Endothelial cell of umbilical vein (primary cell): ENCODE measurements around the gene SYDE2. TPM values are rescaled to one million over a fixed set of nuclear protein-coding genes. Genes with fewer than 3 reads are reported as not detected.
"Not testable (repeated sequence)": the region's sequence is repeated elsewhere in the genome, so short reads cannot be mapped to it uniquely, and the experiment has no call there.

Experiments
- BruUV-seq: library from RNA; stranded (reverse); fragments of 400-500 nt; replicated peaks from 2 replicates; lab custom pipeline; 2021; lab: Mats Ljungman, UMichigan
- CTCF ChIA-PET: fragments of 300-600, 350-600 bp; sonication (Branson Sonifier 250); formaldehyde crosslinking; loops from one replicate; lab custom pipeline; 2021; ENCODE audit warnings: antibody characterized with exemption, inconsistent platforms; lab: Charles Lee
- POLR2A ChIA-PET: fragments of 300-600, 350-600 bp; sonication (Branson Sonifier 250); formaldehyde crosslinking; loops from one replicate; lab custom pipeline; 2021; ENCODE audit warnings: antibody characterized with exemption, inconsistent platforms; lab: Charles Lee
- DNase-seq: peaks from one replicate; pipeline ENCODE4 v3.0.0-alpha.2; 2011; ENCODE audit warnings: low read depth, low spot score
- FAIRE-seq: peaks from 2 replicates; lab custom pipeline; 2011; peaks lifted over from hg19 to GRCh38; lab: Jason Lieb, UNC
- H2AFZ ChIP-seq: 2 replicates; pipeline ENCODE4 v1.6.0; 2012; ENCODE audit warnings: low read depth, low read length, control low read depth, inconsistent platforms
- H3K27ac ChIP-seq: 2 replicates; pipeline ENCODE4 v1.5.1; 2011; ENCODE audit warnings: low read depth, mild to moderate bottlenecking, control low read depth, low read length, moderate library complexity; ENCODE audit not compliant: insufficient read depth
- H3K27me3 ChIP-seq, 2 experiments: 2 replicates each; pipeline versions ENCODE4 v1.6.0 to v1.6.1; 2011; ENCODE audit warnings: low read length in 2 of 2, mixed read lengths in 1 of 2; ENCODE audit not compliant: control insufficient read depth in 2 of 2, insufficient read depth in 2 of 2
- H3K36me3 ChIP-seq, 2 experiments: 2 replicates in 1 of 2; 3 replicates in 1 of 2; pipeline ENCODE4 v1.5.1; 2011; ENCODE audit warnings: low read length in 2 of 2, mild to moderate bottlenecking in 1 of 2, moderate library complexity in 1 of 2; ENCODE audit not compliant: control insufficient read depth in 2 of 2, insufficient read depth in 2 of 2; ENCODE audit errors: extremely low read depth in 1 of 2
- H3K4me1 ChIP-seq: 3 replicates; pipeline ENCODE4 v1.5.1; 2011; ENCODE audit warnings: mild to moderate bottlenecking, low read length; ENCODE audit not compliant: control insufficient read depth, insufficient read depth; ENCODE audit errors: extremely low read depth
- H3K4me2 ChIP-seq: 2 replicates; pipeline ENCODE4 v1.6.1; 2011; ENCODE audit warnings: low read length, control low read depth, mixed read lengths; ENCODE audit not compliant: insufficient read depth
- H3K4me3 ChIP-seq, 3 experiments: fragments of 200-600 bp in 1 of 3; sonication (generic), shearing (Covaris generic) in 1 of 3; replicated peaks in 1 of 3; 2 replicates each; pipeline ENCODE4 v1.5.1; 2011 to 2016; ENCODE audit warnings: control low read depth in 3 of 3, low read length in 3 of 3, mild to moderate bottlenecking in 2 of 3, inconsistent platforms in 1 of 3, low read depth in 1 of 3, moderate library complexity in 1 of 3; ENCODE audit not compliant: insufficient read depth in 1 of 3
- H3K79me2 ChIP-seq: 2 replicates; pipeline ENCODE4 v1.6.0; 2012; ENCODE audit warnings: low read length, inconsistent platforms; ENCODE audit not compliant: control insufficient read depth, insufficient read depth
- H3K9ac ChIP-seq: replicated peaks from 2 replicates; pipeline ENCODE3; 2011; ENCODE audit warnings: low read length, control low read depth; ENCODE audit not compliant: insufficient read depth; ENCODE audit errors: extremely low read depth
- H3K9me1 ChIP-seq: replicated peaks from 3 replicates; pipeline ENCODE4 v1.6.0; 2011; ENCODE audit warnings: mild to moderate bottlenecking, low read length; ENCODE audit not compliant: control insufficient read depth, insufficient read depth; ENCODE audit errors: extremely low read depth
- H3K9me3 ChIP-seq: replicated peaks from 2 replicates; pipeline ENCODE4 v1.5.1; 2012; ENCODE audit warnings: low read length, inconsistent platforms; ENCODE audit not compliant: control insufficient read depth, insufficient read depth
- H4K20me1 ChIP-seq: replicated peaks from 2 replicates; pipeline ENCODE3; 2011; ENCODE audit warnings: mild to moderate bottlenecking, low read length; ENCODE audit not compliant: control insufficient read depth, insufficient read depth; ENCODE audit errors: extremely low read depth
- CTCF ChIP-seq, 2 donors: IDR thresholded peaks; 1 replicate in 1 of 2; 2 replicates in 1 of 2; pipeline ENCODE4 v1.5.1; 2011; ENCODE audit warnings: low read length in 2 of 2, mild to moderate bottlenecking in 2 of 2, moderate library complexity in 2 of 2, control low read depth in 1 of 2, inconsistent platforms in 1 of 2, low read depth in 1 of 2; ENCODE audit not compliant: insufficient read depth in 1 of 2; ENCODE audit errors: extremely low read depth in 1 of 2
- EZH2 ChIP-seq: IDR thresholded peaks from 2 replicates; pipeline ENCODE4 v1.6.1; 2012; ENCODE audit warnings: borderline replicate concordance, low read depth, mild to moderate bottlenecking, moderate library complexity, low read length, inconsistent platforms; ENCODE audit not compliant: severe bottlenecking
- FOS ChIP-seq: IDR thresholded peaks from 2 replicates; pipeline ENCODE4 v1.6.1; 2011; ENCODE audit warnings: mild to moderate bottlenecking, low read length, moderate library complexity, borderline replicate concordance; ENCODE audit not compliant: insufficient read depth
- GATA2 ChIP-seq: IDR thresholded peaks from 2 replicates; pipeline ENCODE4 v1.7.0; 2011; ENCODE audit warnings: low read depth, mild to moderate bottlenecking, moderate library complexity, mixed read lengths, low read length; ENCODE audit not compliant: insufficient read length, insufficient read depth
- JUN ChIP-seq: IDR thresholded peaks from 2 replicates; pipeline ENCODE4 v1.6.1; 2011; ENCODE audit warnings: borderline replicate concordance, low read depth; ENCODE audit not compliant: insufficient read length, insufficient read depth
- MYC ChIP-seq: IDR thresholded peaks from one replicate; pipeline ENCODE4 v1.6.1; 2011; ENCODE audit warnings: mild to moderate bottlenecking, low read depth, low read length
- POLR2A ChIP-seq: IDR thresholded peaks from 2 replicates; pipeline ENCODE4 v1.6.1; 2012; ENCODE audit warnings: low read depth, mild to moderate bottlenecking, control low read depth, low read length
- POLR2AphosphoS5 ChIP-seq: IDR thresholded peaks from 2 replicates; pipeline ENCODE4 v1.6.1; 2012; ENCODE audit warnings: low read depth, mild to moderate bottlenecking, control low read depth, low read length, moderate library complexity; ENCODE audit not compliant: insufficient read depth
- dilution Hi-C: fragments of 300-500 bp; cut with MboI; formaldehyde crosslinking; loops from one replicate; pipeline ENCODE4 v1.15.0; 2019; ENCODE audit warnings: low sequenced_read_pairs; ENCODE audit not compliant: extremely low pct_ligation_motif_present
- intact Hi-C: fragments of 100-400 bp; cut with micrococcal nuclease; formaldehyde crosslinking; loops from one replicate; pipeline ENCODE4 v1.10.0; 2022
- polyA plus RNA-seq, 4 experiments: library from polyadenylated mRNA; depleted of rRNA in 3 of 4; stranded (reverse) in 3 of 4; unstranded in 1 of 4; fragments of >200 nt; gene quantifications; 2 replicates each; pipeline versions ENCODE4 v1.2.1 to v1.2.3, GENCODE V29; 2011 to 2012; ENCODE audit warnings: missing spikeins in 1 of 4
- total RNA-seq: library from RNA; stranded (reverse); gene quantifications from 2 replicates; pipeline ENCODE4 v1.2.3, GENCODE V29; 2021
- TF ChIP-seq, protein P1 (sequence below): IDR thresholded peaks from 2 replicates; pipeline ENCODE4 v1.6.1; 2011; ENCODE audit not compliant: insufficient read depth, insufficient read length

SYDE2 gene
- total and polyA plus RNA-seq, 2 donors (not counting 3 experiments of a cell fraction or from before 2014, with no cell fraction given), result 0.52 to 3.1 TPM

DNA sequence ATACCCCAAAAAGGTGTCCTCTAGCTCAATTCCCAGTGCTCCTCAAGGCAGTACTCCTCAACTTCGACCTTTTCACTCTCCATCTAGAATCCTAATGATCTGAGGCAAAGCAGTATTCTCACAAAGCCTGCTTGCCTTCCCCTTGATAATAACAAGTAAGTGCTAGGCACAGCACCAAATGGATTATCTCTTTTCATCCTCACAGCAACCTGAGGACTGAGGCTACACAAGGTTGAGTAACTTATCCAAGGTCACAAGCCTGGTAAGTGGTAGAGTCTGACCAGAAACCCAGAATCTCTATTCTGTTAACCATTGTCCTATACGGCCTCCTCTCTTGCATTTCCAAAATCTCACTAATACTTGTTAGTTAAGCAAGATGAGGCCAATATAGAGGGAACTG is 5.1 kb downstream of the SYDE2 start:
- Histone ChIP-seq H3K4me2 (no peak overlapping the region), H3K36me3 (no peaks in the 10 kb centered on the region), H3K27me3 (no peaks in the 10 kb centered on the region), H3K9me3 (no peaks in the 10 kb centered on the region), H4K20me1 (no peaks in the 10 kb centered on the region), H3K9me1 (no peaks in the 10 kb centered on the region), H3K27ac (no peak overlapping the region), H3K79me2 (no peaks in the 10 kb centered on the region), H3K4me1 (peaks cover 12% of the 10 kb centered on the region), H2AFZ (no peak overlapping the region), H3K9ac (no peak overlapping the region), H3K4me3 (no peak overlapping the region)
- ChIA-PET CTCF (interaction anchor here (1.2 kb wide), 1 partner anchor 59 kb away, joined by 4 read pairs; no protein-coding TSS in a partner anchor), POLR2A (no interaction called here)
- intact Hi-C loops, result loop anchor here (5.0 kb wide), 1 partner anchor 512 kb away; the partner anchor contains the start of gene ZNHIT6
- DNase-seq (no peak), FAIRE-seq (no peak)
- no peak for TF ChIP-seq MYC
- no peak for TF ChIP-seq EZH2
- no peak for TF ChIP-seq CTCF (IDR thresholded peaks at IDR 0.05; ENCODE audit: extremely low read depth in 1 of 2, insufficient read depth in 1 of 2, low read depth in 1 of 2, low read length in 2 of 2)
- TF ChIP-seq POLR2A, result no peak
- TF ChIP-seq, protein P1, sequence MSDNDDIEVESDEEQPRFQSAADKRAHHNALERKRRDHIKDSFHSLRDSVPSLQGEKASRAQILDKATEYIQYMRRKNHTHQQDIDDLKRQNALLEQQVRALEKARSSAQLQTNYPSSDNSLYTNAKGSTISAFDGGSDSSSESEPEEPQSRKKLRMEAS, result no peak
- no peak for TF ChIP-seq GATA2
- TF ChIP-seq POLR2AphosphoS5, result no peak
- no peak for TF ChIP-seq FOS
- TF ChIP-seq JUN, result no peak
- BruUV-seq, result no TSS peak
- dilution Hi-C loops, result no loop called here

DNA sequence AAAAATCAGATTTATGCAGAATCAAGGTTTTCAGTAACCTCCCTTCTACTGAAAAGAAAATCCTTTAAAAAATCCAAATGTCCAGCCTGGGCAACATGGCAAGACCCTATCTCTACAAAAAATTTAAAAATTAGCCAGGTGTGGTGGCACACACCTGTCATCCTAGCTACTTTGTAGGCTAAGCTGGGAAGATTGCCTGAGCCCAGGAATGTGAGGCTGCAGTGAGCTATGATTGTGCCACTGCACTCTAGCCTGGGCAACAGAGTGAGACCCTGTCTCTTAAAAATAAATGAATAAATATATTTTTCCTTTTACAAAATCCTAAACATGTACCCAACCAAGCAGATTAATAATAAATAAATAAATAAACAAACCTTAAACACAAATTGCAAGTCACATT is 8.7 kb downstream of the SYDE2 start:
- CTCF ChIA-PET, result interaction anchor here (1.2 to 1.9 kb wide), 2 partner anchors 63 to 83 kb away, joined by 3 to 5 read pairs; no protein-coding TSS in a partner anchor
- H3K4me1 ChIP-seq, H3K36me3 ChIP-seq, H3K27me3 ChIP-seq, dilution Hi-C loops, FAIRE-seq, H3K9me1 ChIP-seq, H3K79me2 ChIP-seq, H3K4me2 ChIP-seq, DNase-seq, intact Hi-C loops, H4K20me1 ChIP-seq, H3K9me3 ChIP-seq, H3K9ac ChIP-seq, POLR2A ChIA-PET, H3K4me3 ChIP-seq, H3K27ac ChIP-seq, BruUV-seq, H2AFZ ChIP-seq: not testable (repeated sequence)
